Choroid plexus epithelial cell (primary cell): ENCODE measurements around the gene FAR2.
"Not testable (repeated sequence)": the region's sequence is repeated elsewhere in the genome, so short reads cannot be mapped to it uniquely, and the experiment has no call there.

Experiments used
- DNase-seq: peaks from one replicate; pipeline ENCODE4 v3.0.0-alpha.2; 2010; ENCODE audit warnings: low read depth
- H3K4me3 ChIP-seq: 2 replicates; pipeline ENCODE4 v1.5.1; 2011; ENCODE audit warnings: low read depth, mild to moderate bottlenecking, control low read depth, low read length, moderate library complexity
- TF ChIP-seq, protein P1 (sequence below): conservative IDR thresholded peaks from 2 replicates; pipeline ENCODE4 v1.5.1; 2011; ENCODE audit warnings: low read depth, mild to moderate bottlenecking, control low read depth, inconsistent platforms, low read length, moderate library complexity

The FAR2 gene

DNA sequence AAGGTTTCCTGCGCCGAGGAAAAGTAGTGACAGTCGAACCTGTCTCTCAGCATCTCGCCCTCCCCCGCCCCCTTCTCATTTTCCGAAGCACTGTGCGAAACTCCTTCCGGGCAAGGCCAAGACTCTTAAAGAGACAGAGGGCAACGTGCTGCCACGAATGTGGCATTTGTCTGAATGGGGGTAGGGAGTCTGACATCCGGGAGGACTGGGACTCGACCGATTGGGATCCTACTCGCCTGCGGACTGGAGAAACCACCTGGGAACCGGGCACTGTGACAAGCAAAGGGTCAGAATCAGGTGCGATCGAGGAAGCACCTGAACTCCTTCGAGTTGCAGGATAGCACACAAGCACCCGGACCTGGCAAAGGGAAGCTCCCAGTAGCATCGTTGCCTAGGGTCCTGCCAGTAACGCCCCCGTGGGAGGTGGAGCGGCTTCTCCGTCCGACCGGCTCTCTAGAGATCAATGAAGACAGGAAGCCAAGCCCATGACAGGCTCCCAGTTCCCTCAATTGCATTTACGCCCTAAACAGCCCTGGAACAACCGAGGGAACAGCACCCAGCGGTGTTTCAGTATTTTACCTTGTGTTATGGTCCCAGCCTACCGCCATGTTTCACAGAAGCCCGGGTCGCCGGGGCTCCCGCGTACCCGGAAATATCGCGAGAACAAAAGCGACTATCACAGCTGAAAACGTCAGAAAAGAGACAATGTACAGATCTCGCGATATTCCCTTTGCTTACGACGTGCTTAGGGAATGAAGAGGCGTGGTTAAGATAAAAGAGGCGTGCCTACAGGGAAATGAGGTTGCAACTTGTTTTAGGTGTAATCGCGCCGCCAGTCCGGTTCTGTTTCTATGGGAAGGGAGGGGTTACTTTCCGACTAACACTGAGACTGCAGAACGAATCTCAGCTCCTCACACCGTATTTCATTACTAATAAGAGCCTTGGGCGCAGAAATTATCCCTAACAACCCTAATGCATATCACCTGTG is 231.8 kb downstream of the FAR2 start, which contains the start of gene ERGIC2:
Gene ERGIC2, minus strand, starts transcription at position 637 of the 988 bp plus-strand sequence. CDS start 9,539 bp downstream, outside the sequence.
- TF ChIP-seq, protein P1, sequence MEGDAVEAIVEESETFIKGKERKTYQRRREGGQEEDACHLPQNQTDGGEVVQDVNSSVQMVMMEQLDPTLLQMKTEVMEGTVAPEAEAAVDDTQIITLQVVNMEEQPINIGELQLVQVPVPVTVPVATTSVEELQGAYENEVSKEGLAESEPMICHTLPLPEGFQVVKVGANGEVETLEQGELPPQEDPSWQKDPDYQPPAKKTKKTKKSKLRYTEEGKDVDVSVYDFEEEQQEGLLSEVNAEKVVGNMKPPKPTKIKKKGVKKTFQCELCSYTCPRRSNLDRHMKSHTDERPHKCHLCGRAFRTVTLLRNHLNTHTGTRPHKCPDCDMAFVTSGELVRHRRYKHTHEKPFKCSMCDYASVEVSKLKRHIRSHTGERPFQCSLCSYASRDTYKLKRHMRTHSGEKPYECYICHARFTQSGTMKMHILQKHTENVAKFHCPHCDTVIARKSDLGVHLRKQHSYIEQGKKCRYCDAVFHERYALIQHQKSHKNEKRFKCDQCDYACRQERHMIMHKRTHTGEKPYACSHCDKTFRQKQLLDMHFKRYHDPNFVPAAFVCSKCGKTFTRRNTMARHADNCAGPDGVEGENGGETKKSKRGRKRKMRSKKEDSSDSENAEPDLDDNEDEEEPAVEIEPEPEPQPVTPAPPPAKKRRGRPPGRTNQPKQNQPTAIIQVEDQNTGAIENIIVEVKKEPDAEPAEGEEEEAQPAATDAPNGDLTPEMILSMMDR = no peak
- DNase-seq = peak; percentile 100
- H3K4me3 ChIP-seq = peak within 1 kb of the TSS; percentile 83

DNA sequence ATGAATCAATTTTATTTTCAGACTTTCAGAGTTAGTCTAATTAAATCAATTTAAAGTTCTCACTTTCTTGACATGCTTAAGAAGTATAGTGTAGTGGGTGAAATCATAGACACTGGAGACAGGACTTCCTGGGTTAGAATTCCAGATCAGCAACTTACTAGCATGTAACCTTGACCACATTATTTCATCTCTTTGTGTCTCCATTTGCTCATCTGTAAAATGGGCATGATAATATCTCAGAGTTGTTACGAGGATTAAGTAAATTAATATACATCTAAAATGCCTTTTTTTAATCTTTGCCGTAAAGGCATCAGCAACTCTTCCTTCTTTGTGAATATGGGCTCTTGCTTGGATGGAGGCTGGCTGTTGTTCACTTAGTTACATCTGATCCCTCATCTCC is 233.2 kb downstream of the FAR2 start:
- TF ChIP-seq, protein P1 = no peak
- DNase-seq = no peak
- no peak overlapping the region for H3K4me3 ChIP-seq

DNA sequence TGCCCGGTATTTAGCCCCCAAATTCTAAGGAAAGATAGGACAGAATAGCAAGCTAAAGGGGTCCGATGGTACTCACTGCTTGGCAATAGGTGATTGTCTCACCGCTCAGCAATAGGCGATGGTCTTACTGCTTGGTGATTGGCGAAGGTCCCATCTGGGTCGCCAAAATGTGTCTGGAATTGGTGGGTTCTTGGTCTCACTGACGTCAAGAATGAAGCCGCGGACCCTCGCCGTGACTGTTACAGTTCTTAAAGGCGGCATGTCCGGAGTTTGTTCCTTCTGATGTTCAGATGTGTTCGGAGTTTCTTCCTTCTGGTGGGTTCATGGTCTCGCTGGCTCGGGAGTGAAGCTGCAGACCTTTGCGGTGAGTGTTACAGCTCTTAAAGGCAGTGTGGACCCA is 236.1 kb downstream of the FAR2 start:
- not testable (repeated sequence) for H3K4me3 ChIP-seq, DNase-seq
